GM19463 (cell line): Measurements from ENCODE around the gene SF3A2.
"Not testable (repeated sequence)": the region's sequence is repeated elsewhere in the genome, so short reads cannot be mapped to it uniquely, and the experiment has no call there.

ENCODE experiments used
- ATAC-seq: cut with Tn5 transposase; IDR thresholded peaks from one replicate; pipeline ENCODE4 v1.9.1; 2021; ENCODE audit warnings: mild to moderate bottlenecking, moderate library complexity; ENCODE audit not compliant: unreplicated experiment

The SF3A2 gene

GRCh38 chr19:2273356-2274184, 36.9 kb downstream of the SF3A2 start:
- ATAC-seq: no peak

GRCh38 chr19:2274185-2274711, 37.6 kb downstream of the SF3A2 start:
- ATAC-seq: no peak

- no peak for ATAC-seq
Measured at GRCh38 chr19:2274931-2275535, 38.4 kb downstream of the SF3A2 start.

- no peak for ATAC-seq
Measured at GRCh38 chr19:2275588-2276428, 39.2 kb downstream of the SF3A2 start.

GRCh38 chr19:2276429-2276986, 39.9 kb downstream of the SF3A2 start:
- no peak for ATAC-seq

GRCh38 chr19:2277138-2277537, 40.5 kb downstream of the SF3A2 start:
- ATAC-seq: no peak

GRCh38 chr19:2278459-2279158, 42.0 kb downstream of the SF3A2 start:
- no peak for ATAC-seq

- no peak for ATAC-seq
Measured at GRCh38 chr19:2280633-2281264, 44.1 kb downstream of the SF3A2 start.

GRCh38 chr19:2281265-2282061, 44.8 kb downstream of the SF3A2 start:
- not testable (repeated sequence) for ATAC-seq

- no peak for ATAC-seq
Measured at GRCh38 chr19:2282062-2282861, 45.6 kb downstream of the SF3A2 start, which contains the start of gene PEAK3. Gene PEAK3, minus strand, starts transcription at chr19:2282175. Its CDS starts 1,244 bp downstream, at chr19:2280931.

- no peak for ATAC-seq
Measured at GRCh38 chr19:2282862-2283237, 46.2 kb downstream of the SF3A2 start.

GRCh38 chr19:2283835-2284507, 47.3 kb downstream of the SF3A2 start:
- no peak for ATAC-seq

GRCh38 chr19:2286402-2287140, 49.9 kb downstream of the SF3A2 start:
- ATAC-seq: no peak

- no peak for ATAC-seq
Measured at GRCh38 chr19:2287585-2288337, 51.1 kb downstream of the SF3A2 start.

- ATAC-seq: no peak
Measured at GRCh38 chr19:2288338-2288817, 51.8 kb downstream of the SF3A2 start.
